HepG2 (cell line): Measurements from ENCODE around the gene UTS2R. TPM values are rescaled to one million over a fixed set of nuclear protein-coding genes. Genes with fewer than 3 reads are reported as not detected.

Source experiments
- GATA4 ChIP-seq: sonication (generic); IDR thresholded peaks from 2 replicates; pipeline ENCODE4 v1.6.1; 2016; ENCODE audit warnings: antibody characterized with exemption, low read depth, borderline replicate concordance
- IKZF1 ChIP-seq: fragments of 450-650 bp; IDR thresholded peaks from 2 replicates; pipeline ENCODE4 v1.7.1; 2016
- ZFP36 ChIP-seq: fragments of 150-350 bp; IDR thresholded peaks from 2 replicates; pipeline ENCODE4 v1.6.1; 2018; ENCODE audit warnings: borderline replicate concordance, low read length, low read depth; ENCODE audit not compliant: partially characterized antibody
- ZKSCAN8 ChIP-seq: IDR thresholded peaks from 2 replicates; pipeline ENCODE4 v1.6.1; 2016; ENCODE audit warnings: borderline replicate concordance, missing genetic modification reagents, missing compliant biosample characterization
- ZNF652 ChIP-seq: IDR thresholded peaks from 2 replicates; pipeline ENCODE4 v1.6.1; 2016; ENCODE audit warnings: low read depth, borderline replicate concordance
- ZSCAN20 ChIP-seq: sonication (generic); formaldehyde crosslinking; IDR thresholded peaks from 2 replicates; pipeline ENCODE4 v1.4.0; 2020; ENCODE audit warnings: missing genetic modification reagents, mild to moderate bottlenecking, borderline replicate concordance
- polyA plus RNA-seq, 8 experiments: library from polyadenylated mRNA; depleted of rRNA in 3 of 8; stranded (reverse) in 7 of 8; unstranded in 1 of 8; fragments of >200 nt; fragmentation: Illumina TruSeq in 4 of 8; extraction: Trizol in 4 of 8; gene quantifications; 2 replicates each; pipeline versions ENCODE4 v1.2.1 to v1.2.3, GENCODE V29; 2011 to 2016; ENCODE audit warnings: low read depth in 4 of 8, missing spikeins in 1 of 8, mixed read lengths in 1 of 8; ENCODE audit not compliant: insufficient read depth in 1 of 8
- total RNA-seq, 5 experiments: library from RNA; depleted of rRNA; stranded (reverse); fragments of >200 nt; fragmentation: Illumina TruSeq; extraction: Trizol; gene quantifications; 2 replicates each; pipeline ENCODE4 v1.2.3, GENCODE V29; 2016; ENCODE audit warnings: low read depth in 1 of 5
- TF ChIP-seq, protein P1 (sequence below): sonication (generic); formaldehyde crosslinking; IDR thresholded peaks from 2 replicates; pipeline ENCODE4 v1.4.0; 2020; ENCODE audit warnings: missing genetic modification reagents
- TF ChIP-seq, protein P2 (sequence below), 2 experiments: sonication (generic) in 1 of 2; formaldehyde crosslinking in 1 of 2; IDR thresholded peaks; 2 replicates each; pipeline versions ENCODE4 v1.4.0 to v1.6.1; 2018 to 2020; ENCODE audit warnings: missing genetic modification reagents in 2 of 2, borderline replicate concordance in 1 of 2, low read depth in 1 of 2, mild to moderate bottlenecking in 1 of 2, missing biosample characterization in 1 of 2
- TF ChIP-seq, protein P3 (sequence below): sonication (generic); formaldehyde crosslinking; IDR thresholded peaks from 2 replicates; pipeline ENCODE4 v1.9.0; 2021; ENCODE audit warnings: missing genetic modification reagents, mild to moderate bottlenecking, borderline replicate concordance
- TF ChIP-seq, protein P4 (sequence below): sonication (generic); formaldehyde crosslinking; IDR thresholded peaks from 2 replicates; pipeline ENCODE4 v1.4.0; 2020; ENCODE audit warnings: mild to moderate bottlenecking, missing genetic modification reagents
- TF ChIP-seq, protein P5 (sequence below): sonication (generic); formaldehyde crosslinking; IDR thresholded peaks from 2 replicates; pipeline ENCODE4 v1.5.1; 2020; ENCODE audit warnings: mild to moderate bottlenecking, missing genetic modification reagents, borderline replicate concordance
- TF ChIP-seq, protein P6 (sequence below): sonication (generic); formaldehyde crosslinking; IDR thresholded peaks from 2 replicates; pipeline ENCODE4 v1.5.1; 2020; ENCODE audit warnings: missing genetic modification reagents, mild to moderate bottlenecking, borderline replicate concordance

Gene UTS2R
- total and polyA plus RNA-seq, 2 of the 13 experiments (the other 11 are each of a cell fraction or from before 2014, with no cell fraction given): 0.13 to 0.15 TPM

DNA sequence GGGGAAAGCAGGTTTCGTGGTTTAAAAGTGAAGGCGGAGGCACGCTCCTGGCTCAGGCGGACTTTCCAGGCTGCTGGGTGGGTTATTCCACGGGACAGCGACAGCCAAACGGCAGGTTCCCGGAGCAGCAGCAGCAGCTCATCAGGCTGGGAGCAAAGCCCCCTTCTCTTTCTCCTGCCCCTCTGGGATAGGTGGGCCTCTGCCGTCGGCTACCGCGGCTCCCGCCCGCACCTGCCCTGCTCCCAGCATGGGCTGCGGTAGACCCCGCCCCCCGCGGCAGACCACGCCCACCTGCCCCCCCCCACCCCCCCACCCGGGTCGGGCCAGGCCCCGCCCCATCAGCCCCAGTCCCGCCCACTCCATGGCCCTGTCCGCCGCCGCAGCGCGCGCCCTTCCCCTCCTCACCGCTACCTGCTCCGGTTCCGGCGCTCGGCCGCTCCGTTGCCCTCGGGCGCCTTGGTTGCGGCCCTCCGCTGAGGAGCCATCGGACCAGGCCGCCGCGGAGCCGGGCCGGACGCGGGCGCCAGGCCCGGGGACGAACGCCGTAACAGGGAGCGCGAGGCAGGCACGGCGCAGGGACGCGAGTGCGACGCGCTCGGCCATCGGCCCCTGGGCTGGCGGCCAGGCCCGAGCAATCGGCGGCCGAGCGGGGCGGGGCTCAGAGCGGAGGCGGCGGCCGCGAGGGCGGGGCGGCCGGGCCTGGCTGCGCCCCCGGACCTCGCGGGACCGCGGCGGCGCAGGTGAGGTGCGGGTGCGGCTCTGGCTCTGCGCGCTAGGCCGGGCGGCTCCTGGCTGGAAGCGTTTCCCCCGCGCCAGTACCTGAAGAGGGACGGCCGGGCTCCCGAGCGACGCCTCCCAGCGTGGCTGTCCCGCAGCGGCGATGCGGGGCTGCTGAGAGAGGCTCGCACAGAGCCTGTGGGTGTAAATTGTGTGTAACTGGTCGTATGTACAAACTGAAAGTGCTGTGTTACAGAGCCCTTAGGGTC, 46.7 kb downstream of the UTS2R start, which contains the start of the genes HEXD and OGFOD3 (continued):
- TF ChIP-seq, protein P1, sequence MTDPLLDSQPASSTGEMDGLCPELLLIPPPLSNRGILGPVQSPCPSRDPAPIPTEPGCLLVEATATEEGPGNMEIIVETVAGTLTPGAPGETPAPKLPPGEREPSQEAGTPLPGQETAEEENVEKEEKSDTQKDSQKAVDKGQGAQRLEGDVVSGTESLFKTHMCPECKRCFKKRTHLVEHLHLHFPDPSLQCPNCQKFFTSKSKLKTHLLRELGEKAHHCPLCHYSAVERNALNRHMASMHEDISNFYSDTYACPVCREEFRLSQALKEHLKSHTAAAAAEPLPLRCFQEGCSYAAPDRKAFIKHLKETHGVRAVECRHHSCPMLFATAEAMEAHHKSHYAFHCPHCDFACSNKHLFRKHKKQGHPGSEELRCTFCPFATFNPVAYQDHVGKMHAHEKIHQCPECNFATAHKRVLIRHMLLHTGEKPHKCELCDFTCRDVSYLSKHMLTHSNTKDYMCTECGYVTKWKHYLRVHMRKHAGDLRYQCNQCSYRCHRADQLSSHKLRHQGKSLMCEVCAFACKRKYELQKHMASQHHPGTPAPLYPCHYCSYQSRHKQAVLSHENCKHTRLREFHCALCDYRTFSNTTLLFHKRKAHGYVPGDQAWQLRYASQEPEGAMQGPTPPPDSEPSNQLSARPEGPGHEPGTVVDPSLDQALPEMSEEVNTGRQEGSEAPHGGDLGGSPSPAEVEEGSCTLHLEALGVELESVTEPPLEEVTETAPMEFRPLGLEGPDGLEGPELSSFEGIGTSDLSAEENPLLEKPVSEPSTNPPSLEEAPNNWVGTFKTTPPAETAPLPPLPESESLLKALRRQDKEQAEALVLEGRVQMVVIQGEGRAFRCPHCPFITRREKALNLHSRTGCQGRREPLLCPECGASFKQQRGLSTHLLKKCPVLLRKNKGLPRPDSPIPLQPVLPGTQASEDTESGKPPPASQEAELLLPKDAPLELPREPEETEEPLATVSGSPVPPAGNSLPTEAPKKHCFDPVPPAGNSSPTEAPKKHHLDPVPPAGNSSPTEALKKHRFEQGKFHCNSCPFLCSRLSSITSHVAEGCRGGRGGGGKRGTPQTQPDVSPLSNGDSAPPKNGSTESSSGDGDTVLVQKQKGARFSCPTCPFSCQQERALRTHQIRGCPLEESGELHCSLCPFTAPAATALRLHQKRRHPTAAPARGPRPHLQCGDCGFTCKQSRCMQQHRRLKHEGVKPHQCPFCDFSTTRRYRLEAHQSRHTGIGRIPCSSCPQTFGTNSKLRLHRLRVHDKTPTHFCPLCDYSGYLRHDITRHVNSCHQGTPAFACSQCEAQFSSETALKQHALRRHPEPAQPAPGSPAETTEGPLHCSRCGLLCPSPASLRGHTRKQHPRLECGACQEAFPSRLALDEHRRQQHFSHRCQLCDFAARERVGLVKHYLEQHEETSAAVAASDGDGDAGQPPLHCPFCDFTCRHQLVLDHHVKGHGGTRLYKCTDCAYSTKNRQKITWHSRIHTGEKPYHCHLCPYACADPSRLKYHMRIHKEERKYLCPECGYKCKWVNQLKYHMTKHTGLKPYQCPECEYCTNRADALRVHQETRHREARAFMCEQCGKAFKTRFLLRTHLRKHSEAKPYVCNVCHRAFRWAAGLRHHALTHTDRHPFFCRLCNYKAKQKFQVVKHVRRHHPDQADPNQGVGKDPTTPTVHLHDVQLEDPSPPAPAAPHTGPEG (CRISPR knock-in tag): peak; percentile 95
- TF ChIP-seq ZNF652 (CRISPR knock-in tag) (no peak), GATA4 (no peak), ZFP36 (no peak), ZSCAN20 (CRISPR knock-in tag) (peak; percentile 65; the same call in 1 of the 2 replicates), IKZF1 (no peak), ZKSCAN8 (CRISPR knock-in tag) (no peak)
- TF ChIP-seq, protein P2, sequence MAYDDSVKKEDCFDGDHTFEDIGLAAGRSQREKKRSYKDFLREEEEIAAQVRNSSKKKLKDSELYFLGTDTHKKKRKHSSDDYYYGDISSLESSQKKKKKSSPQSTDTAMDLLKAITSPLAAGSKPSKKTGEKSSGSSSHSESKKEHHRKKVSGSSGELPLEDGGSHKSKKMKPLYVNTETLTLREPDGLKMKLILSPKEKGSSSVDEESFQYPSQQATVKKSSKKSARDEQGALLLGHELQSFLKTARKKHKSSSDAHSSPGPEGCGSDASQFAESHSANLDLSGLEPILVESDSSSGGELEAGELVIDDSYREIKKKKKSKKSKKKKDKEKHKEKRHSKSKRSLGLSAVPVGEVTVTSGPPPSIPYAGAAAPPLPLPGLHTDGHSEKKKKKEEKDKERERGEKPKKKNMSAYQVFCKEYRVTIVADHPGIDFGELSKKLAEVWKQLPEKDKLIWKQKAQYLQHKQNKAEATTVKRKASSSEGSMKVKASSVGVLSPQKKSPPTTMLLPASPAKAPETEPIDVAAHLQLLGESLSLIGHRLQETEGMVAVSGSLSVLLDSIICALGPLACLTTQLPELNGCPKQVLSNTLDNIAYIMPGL (CRISPR knock-in tag; IDR thresholded peaks at IDR 0.05; ENCODE audit: borderline replicate concordance in 1 of 2, low read depth in 1 of 2): peak; percentile 57 to 76; a peak in 3 of 4 replicates
- TF ChIP-seq, protein P3, sequence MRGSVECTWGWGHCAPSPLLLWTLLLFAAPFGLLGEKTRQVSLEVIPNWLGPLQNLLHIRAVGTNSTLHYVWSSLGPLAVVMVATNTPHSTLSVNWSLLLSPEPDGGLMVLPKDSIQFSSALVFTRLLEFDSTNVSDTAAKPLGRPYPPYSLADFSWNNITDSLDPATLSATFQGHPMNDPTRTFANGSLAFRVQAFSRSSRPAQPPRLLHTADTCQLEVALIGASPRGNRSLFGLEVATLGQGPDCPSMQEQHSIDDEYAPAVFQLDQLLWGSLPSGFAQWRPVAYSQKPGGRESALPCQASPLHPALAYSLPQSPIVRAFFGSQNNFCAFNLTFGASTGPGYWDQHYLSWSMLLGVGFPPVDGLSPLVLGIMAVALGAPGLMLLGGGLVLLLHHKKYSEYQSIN: no peak
- TF ChIP-seq, protein P4, sequence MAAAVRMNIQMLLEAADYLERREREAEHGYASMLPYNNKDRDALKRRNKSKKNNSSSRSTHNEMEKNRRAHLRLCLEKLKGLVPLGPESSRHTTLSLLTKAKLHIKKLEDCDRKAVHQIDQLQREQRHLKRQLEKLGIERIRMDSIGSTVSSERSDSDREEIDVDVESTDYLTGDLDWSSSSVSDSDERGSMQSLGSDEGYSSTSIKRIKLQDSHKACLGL (CRISPR knock-in tag): peak; percentile 79
- TF ChIP-seq, protein P5, sequence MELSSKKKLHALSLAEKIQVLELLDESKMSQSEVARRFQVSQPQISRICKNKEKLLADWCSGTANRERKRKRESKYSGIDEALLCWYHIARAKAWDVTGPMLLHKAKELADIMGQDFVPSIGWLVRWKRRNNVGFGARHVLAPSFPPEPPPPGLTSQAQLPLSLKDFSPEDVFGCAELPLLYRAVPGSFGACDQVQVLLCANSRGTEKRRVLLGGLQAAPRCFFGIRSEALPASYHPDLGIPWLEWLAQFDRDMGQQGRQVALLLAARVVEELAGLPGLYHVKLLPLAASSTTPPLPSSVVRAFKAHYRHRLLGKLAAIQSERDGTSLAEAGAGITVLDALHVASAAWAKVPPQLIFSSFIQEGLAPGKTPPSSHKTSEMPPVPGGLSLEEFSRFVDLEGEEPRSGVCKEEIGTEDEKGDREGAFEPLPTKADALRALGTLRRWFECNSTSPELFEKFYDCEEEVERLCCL (CRISPR knock-in tag): no peak
- TF ChIP-seq, protein P6, sequence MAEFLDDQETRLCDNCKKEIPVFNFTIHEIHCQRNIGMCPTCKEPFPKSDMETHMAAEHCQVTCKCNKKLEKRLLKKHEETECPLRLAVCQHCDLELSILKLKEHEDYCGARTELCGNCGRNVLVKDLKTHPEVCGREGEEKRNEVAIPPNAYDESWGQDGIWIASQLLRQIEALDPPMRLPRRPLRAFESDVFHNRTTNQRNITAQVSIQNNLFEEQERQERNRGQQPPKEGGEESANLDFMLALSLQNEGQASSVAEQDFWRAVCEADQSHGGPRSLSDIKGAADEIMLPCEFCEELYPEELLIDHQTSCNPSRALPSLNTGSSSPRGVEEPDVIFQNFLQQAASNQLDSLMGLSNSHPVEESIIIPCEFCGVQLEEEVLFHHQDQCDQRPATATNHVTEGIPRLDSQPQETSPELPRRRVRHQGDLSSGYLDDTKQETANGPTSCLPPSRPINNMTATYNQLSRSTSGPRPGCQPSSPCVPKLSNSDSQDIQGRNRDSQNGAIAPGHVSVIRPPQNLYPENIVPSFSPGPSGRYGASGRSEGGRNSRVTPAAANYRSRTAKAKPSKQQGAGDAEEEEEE (CRISPR knock-in tag): no peak
